Cortex of kidney (tissue), 1 donor: Measurements from ENCODE around the gene MEX3A.

Source experiments
- DNase-seq: peaks from one replicate; lab custom pipeline; 2025; lab: John Stamatoyannopoulos, UW

Gene MEX3A

GRCh38 chr1:156102633-156103511 is 20.6 kb upstream of the MEX3A start:
- DNase-seq = no peak

- DNase-seq = no peak
Observed at GRCh38 chr1:156101880-156102279, 19.6 kb upstream of the MEX3A start.

- DNase-seq = no peak
Observed at GRCh38 chr1:156100205-156100995, 18.1 kb upstream of the MEX3A start.

GRCh38 chr1:156099282-156099681 is 17.0 kb upstream of the MEX3A start:
- no peak for DNase-seq

GRCh38 chr1:156098784-156099183 is 16.5 kb upstream of the MEX3A start:
- no peak for DNase-seq

- no peak for DNase-seq
Observed at GRCh38 chr1:156097499-156098178, 15.4 kb upstream of the MEX3A start.

- DNase-seq = no peak
Observed at GRCh38 chr1:156096640-156097391, 14.6 kb upstream of the MEX3A start.

- no peak for DNase-seq
Observed at GRCh38 chr1:156095906-156096508, 13.7 kb upstream of the MEX3A start.

GRCh38 chr1:156091610-156092009 is 9.3 kb upstream of the MEX3A start:
- no peak for DNase-seq

GRCh38 chr1:156090840-156091188 is 8.5 kb upstream of the MEX3A start:
- DNase-seq = no peak

- DNase-seq = no peak
Observed at GRCh38 chr1:156090138-156090839, 8.0 kb upstream of the MEX3A start.

- no peak for DNase-seq
Observed at GRCh38 chr1:156089704-156090103, 7.4 kb upstream of the MEX3A start.

GRCh38 chr1:156086256-156086662 is 4.0 kb upstream of the MEX3A start:
- DNase-seq = no peak

GRCh38 chr1:156083800-156084790 is 1.8 kb upstream of the MEX3A start:
- DNase-seq = no peak

- no peak for DNase-seq
Observed at GRCh38 chr1:156081917-156082308, 352 bp downstream of the MEX3A start.

- no peak for DNase-seq
Observed at GRCh38 chr1:156081180-156081916, 917 bp downstream of the MEX3A start.

GRCh38 chr1:156080863-156081179 is 1.4 kb downstream of the MEX3A start:
- no peak for DNase-seq

GRCh38 chr1:156080241-156080862 is 1.9 kb downstream of the MEX3A start:
- DNase-seq = no peak

GRCh38 chr1:156079762-156080161 is 2.5 kb downstream of the MEX3A start:
- DNase-seq = no peak
